NCI-H1436 (cell line): ENCODE results near the gene DTNA.

Source experiments
- DNase-seq: peaks from one replicate; lab custom pipeline; 2025; lab: John Stamatoyannopoulos, UW

DTNA gene

DNA sequence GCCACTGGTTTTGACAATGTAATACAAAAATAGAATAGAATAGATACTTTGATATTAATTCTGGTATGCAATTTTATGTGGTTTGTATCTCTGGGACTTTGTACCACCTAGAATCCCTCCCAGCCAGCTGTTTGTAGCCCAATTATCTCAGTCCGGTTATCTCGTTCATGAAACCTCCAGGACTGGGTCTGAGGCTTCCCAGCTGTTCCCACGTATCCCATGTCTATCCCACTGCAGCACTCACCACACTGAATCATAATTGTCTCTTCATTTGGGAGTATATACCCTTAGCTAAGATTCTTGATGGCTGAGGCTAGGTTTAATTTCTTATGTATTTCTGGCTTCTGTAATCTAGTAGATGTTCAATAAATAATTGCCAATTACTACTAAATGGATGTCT lies 226.7 kb downstream of the DTNA start:
- DNase-seq, result no peak

DNA sequence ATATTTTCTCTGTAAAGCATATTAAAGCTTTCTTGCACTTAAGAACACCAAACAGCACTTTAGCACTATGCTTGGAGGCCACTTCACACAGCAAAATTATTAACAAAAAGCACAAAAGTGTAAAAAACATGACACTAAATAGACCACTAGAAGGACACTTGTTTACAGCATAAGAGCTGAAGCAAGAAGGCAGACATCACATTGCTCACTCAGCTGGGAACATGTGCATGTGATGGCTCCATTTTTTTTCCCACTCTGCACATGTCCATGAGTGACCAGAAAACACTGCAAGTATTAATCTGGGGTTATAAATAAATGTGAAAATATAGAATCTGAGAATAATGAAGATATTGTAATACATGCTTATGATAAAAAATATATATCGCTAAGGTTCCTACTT lies 228.0 kb downstream of the DTNA start:
- no peak for DNase-seq
